Endodermal cell (in vitro differentiated cells): ENCODE results near the gene BHLHA9. TPM values are rescaled to one million over a fixed set of nuclear protein-coding genes. Genes with fewer than 3 reads are reported as not detected.
A peak's percentile ranks its signal among the peaks of the same experiment; 100 is the strongest.

Experiments used
- DNase-seq: peaks from one replicate; pipeline ENCODE4 v3.0.0-alpha.2; 2017
- H3K27ac ChIP-seq: 2 replicates; pipeline ENCODE4 v1.5.1; 2013; ENCODE audit warnings: mild to moderate bottlenecking, low read depth, low read length, moderate library complexity
- H3K27me3 ChIP-seq: 2 replicates; pipeline ENCODE4 v1.6.1; 2013; ENCODE audit warnings: mild to moderate bottlenecking, low read length, moderate library complexity; ENCODE audit not compliant: insufficient read depth, control insufficient read depth, poor library complexity, severe bottlenecking
- H3K36me3 ChIP-seq: 2 replicates; pipeline ENCODE4 v1.7.0; 2013; ENCODE audit warnings: mild to moderate bottlenecking, low read length, moderate library complexity; ENCODE audit not compliant: control insufficient read depth, insufficient read depth
- H3K4me1 ChIP-seq: one replicate; pipeline ENCODE4 v1.7.0; 2013; ENCODE audit warnings: low read length; ENCODE audit not compliant: control insufficient read depth, insufficient read depth
- H3K4me3 ChIP-seq: 2 replicates; pipeline ENCODE4 v1.5.1; 2013; ENCODE audit warnings: mild to moderate bottlenecking, low read length, moderate library complexity
- H3K9ac ChIP-seq: 2 replicates; pipeline ENCODE4 v1.6.1; 2013; ENCODE audit warnings: mild to moderate bottlenecking, low read length, moderate library complexity; ENCODE audit not compliant: poor library complexity, severe bottlenecking; ENCODE audit errors: extremely low read depth
- H3K9me3 ChIP-seq: 2 replicates; pipeline ENCODE4 v1.6.1; 2013; ENCODE audit warnings: mild to moderate bottlenecking, low read length, moderate library complexity; ENCODE audit not compliant: control insufficient read depth
- H3K27ac Mint-ChIP-seq: 2 replicates; pipeline ENCODE4 v1.8.0; 2020; ENCODE audit warnings: mixed read lengths
- H3K27me3 Mint-ChIP-seq: 2 replicates; pipeline ENCODE4 v1.8.0; 2021; ENCODE audit warnings: mild to moderate bottlenecking, mixed read lengths; ENCODE audit not compliant: insufficient read depth
- H3K36me3 Mint-ChIP-seq: 2 replicates; pipeline ENCODE4 v1.8.0; 2020; ENCODE audit warnings: low read depth, mixed read lengths
- H3K4me1 Mint-ChIP-seq: 2 replicates; pipeline ENCODE4 v1.8.0; 2020; ENCODE audit warnings: mixed read lengths
- H3K4me3 Mint-ChIP-seq: 2 replicates; pipeline ENCODE4 v1.8.0; 2020; ENCODE audit warnings: mild to moderate bottlenecking, moderate library complexity, mixed read lengths
- H3K9me3 Mint-ChIP-seq: 2 replicates; pipeline ENCODE4 v1.8.0; 2020; ENCODE audit warnings: mild to moderate bottlenecking, mixed read lengths
- WGBS, 2 experiments: methylation state at CpG; one replicate each; pipeline versions ENCODE4 v1.1.5 to v1.1.7; 2013; ENCODE audit warnings: missing lambda C conversion rate in 2 of 2, mixed read lengths in 1 of 2; ENCODE audit not compliant: insufficient coverage in 1 of 2, insufficient read length in 1 of 2; 5-methylcytosine and 5-hydroxymethylcytosine counted together
- total RNA-seq, 2 donors: library from RNA; stranded (reverse); fragmentation: NEBNext Ultra II Directional in 1 of 2; extraction: Animal tissue kit (Norgen Biotek cat#: 25700) in 1 of 2; gene quantifications; 2 replicates in 1 of 2; 3 replicates in 1 of 2; pipeline ENCODE4 v1.2.1, GENCODE V29; 2021
- TF ChIP-seq, protein P1 (sequence below): fragments of 200-600 bp; sonication (generic); conservative IDR thresholded peaks from 2 replicates; pipeline ENCODE4 v1.5.0; 2021; ENCODE audit warnings: antibody characterized with exemption, mild to moderate bottlenecking

Gene BHLHA9
- total RNA-seq, 2 donors from 2014 or later: 0.62 TPM; not detected in 1

DNA sequence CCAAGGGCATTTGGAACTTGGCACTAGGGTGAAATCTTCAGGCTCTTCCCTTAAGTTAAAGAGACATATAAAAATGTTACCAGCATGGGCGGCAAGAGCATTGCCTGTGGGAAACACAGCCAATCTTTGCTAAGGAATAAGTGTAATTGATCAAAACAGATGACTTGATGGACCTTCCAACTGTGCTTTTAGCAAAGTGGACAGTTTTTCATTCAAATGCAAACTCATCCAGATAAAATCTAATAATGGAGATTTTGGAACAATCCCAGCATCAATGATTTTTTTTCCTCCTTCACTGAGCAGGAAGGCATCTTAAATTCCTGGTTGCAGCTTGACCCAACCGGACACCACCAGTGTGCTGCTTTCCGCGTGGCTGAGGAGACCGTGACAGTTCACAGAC is 42.9 kb upstream of the BHLHA9 start:
- Histone ChIP-seq H3K4me3 (peak overlapping the region; percentile 66), H3K27ac (no peak overlapping the region), H3K4me1 (no peaks in the 10 kb centered on the region), H3K27me3 (peaks cover 61% of the 10 kb centered on the region), H3K9ac (no peak overlapping the region), H3K36me3 (no peaks in the 10 kb centered on the region), H3K9me3 (no peaks in the 10 kb centered on the region)
- TF ChIP-seq, protein P1, sequence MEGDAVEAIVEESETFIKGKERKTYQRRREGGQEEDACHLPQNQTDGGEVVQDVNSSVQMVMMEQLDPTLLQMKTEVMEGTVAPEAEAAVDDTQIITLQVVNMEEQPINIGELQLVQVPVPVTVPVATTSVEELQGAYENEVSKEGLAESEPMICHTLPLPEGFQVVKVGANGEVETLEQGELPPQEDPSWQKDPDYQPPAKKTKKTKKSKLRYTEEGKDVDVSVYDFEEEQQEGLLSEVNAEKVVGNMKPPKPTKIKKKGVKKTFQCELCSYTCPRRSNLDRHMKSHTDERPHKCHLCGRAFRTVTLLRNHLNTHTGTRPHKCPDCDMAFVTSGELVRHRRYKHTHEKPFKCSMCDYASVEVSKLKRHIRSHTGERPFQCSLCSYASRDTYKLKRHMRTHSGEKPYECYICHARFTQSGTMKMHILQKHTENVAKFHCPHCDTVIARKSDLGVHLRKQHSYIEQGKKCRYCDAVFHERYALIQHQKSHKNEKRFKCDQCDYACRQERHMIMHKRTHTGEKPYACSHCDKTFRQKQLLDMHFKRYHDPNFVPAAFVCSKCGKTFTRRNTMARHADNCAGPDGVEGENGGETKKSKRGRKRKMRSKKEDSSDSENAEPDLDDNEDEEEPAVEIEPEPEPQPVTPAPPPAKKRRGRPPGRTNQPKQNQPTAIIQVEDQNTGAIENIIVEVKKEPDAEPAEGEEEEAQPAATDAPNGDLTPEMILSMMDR: no peak
- H3K9me3 Mint-ChIP-seq: peaks cover 7% of the 10 kb centered on the region
- peak overlapping the region; percentile 66 for H3K4me3 Mint-ChIP-seq
- no peaks in the 10 kb centered on the region for H3K36me3 Mint-ChIP-seq
- DNase-seq: no peak
- H3K4me1 Mint-ChIP-seq: peaks cover 17% of the 10 kb centered on the region
- peaks cover 65% of the 10 kb centered on the region for H3K27me3 Mint-ChIP-seq
- H3K27ac Mint-ChIP-seq: no peak overlapping the region
- WGBS, 2 experiments: 85 to 88% methylated on average over 5 of the region's 5 CpGs

DNA sequence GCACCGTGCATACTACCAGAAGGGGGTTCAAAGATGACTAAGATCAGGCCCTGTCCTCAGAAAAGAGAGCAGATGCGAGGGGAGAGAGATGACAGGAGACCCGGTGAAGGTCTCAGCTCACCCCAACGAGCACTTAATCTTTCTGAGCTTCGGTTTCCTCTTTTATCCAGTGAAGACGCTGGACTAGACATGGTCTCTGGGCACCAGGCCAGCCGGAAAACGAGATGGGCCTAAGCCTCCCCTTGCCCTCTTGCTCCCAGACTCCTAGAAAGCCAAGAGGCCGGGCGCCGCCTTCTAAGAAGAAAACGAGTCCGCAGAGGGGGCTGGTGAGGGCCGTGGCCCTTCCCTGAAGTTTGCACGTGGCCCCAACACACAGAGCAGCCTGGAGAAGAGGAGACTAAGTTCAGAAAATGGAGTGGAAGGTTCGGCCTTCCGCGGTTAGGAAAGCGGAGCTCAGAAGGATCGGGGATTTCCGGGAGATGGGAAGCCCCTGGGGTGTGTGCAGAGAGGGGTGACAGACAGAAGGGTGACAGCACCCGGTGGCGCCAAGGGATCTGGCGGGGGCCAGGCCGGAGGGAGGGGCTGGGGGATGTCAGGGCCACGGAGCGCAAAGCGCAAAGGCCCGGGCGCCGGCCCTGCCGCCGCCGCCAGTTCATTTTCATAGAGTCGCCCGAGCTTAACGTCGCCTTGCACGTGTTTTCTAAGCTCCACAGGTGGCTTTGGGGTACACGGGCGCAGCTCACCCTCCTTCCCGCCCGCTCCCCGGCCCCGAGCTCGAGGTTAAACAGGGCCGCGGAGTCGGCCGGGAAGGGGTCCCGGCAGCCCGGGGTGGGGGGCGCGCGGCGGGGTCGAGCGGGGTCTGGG is 42.1 kb upstream of the BHLHA9 start:
- peak overlapping the region; percentile 66 for H3K4me3 Mint-ChIP-seq
- H3K4me1 Mint-ChIP-seq: peaks cover 17% of the 10 kb centered on the region
- Histone ChIP-seq H3K36me3 (no peaks in the 10 kb centered on the region), H3K4me3 (peak overlapping the region; percentile 66), H3K9ac (no peak overlapping the region), H3K27ac (no peak overlapping the region), H3K4me1 (no peaks in the 10 kb centered on the region), H3K9me3 (no peaks in the 10 kb centered on the region), H3K27me3 (peaks cover 61% of the 10 kb centered on the region)
- TF ChIP-seq, protein P1: no peak
- DNase-seq: peak; percentile 77
- WGBS, 2 experiments: 28 to 45% methylated on average over 20 to 58 of the region's 58 CpGs
- H3K36me3 Mint-ChIP-seq: no peaks in the 10 kb centered on the region
- peak overlapping the region; percentile 7 for H3K27ac Mint-ChIP-seq
- H3K27me3 Mint-ChIP-seq: peaks cover 70% of the 10 kb centered on the region
- H3K9me3 Mint-ChIP-seq: peaks cover 7% of the 10 kb centered on the region

DNA sequence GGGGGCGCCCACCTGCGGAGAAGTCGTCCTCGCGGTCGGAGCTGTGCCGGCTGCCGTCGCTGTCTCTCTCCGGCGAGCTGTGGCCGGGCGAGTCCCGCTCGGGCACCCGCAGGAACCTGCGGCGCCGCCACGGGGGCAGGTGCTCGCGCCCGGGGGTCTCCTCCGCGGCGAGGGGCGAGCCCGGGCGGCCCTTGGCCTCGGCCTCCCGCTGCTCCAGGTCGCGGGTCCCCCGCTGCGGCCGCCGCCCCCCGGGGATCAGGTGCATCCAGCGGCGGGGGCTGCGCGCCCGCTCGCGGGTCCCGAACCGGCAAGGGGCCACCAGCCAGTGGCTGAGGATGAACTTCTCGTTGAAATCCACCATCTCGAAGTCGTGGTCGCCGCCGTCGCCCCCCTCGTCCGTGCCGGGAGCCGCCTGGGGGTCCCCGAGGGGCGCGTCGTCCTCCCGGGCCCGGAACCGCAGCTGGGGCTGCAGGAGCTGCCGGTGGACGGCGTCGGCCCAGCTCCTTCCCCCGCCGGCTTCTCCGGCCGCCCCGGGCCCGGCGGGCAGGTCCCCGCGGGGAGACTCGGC is 41.4 kb upstream of the BHLHA9 start:
- peaks cover 17% of the 10 kb centered on the region for H3K4me1 Mint-ChIP-seq
- H3K9ac ChIP-seq: no peak overlapping the region
- peak overlapping the region; percentile 66 for H3K4me3 Mint-ChIP-seq
- WGBS, 2 experiments: 3% methylated on average over 18 to 79 of the region's 79 CpGs
- H3K27ac ChIP-seq: no peak overlapping the region
- H3K4me1 ChIP-seq: no peaks in the 10 kb centered on the region
- no peak overlapping the region for H3K4me3 ChIP-seq
- H3K36me3 ChIP-seq: no peaks in the 10 kb centered on the region
- H3K27ac Mint-ChIP-seq: no peak overlapping the region
- DNase-seq: peak; percentile 73
- no peaks in the 10 kb centered on the region for H3K9me3 ChIP-seq
- H3K9me3 Mint-ChIP-seq: peaks cover 7% of the 10 kb centered on the region
- peaks cover 61% of the 10 kb centered on the region for H3K27me3 ChIP-seq
- H3K36me3 Mint-ChIP-seq: no peaks in the 10 kb centered on the region
- peaks cover 66% of the 10 kb centered on the region for H3K27me3 Mint-ChIP-seq
- TF ChIP-seq, protein P1: no peak
